Endodermal cell (in vitro differentiated cells): ENCODE results near the gene SHISA9. TPM values are rescaled to one million over a fixed set of nuclear protein-coding genes. Genes with fewer than 3 reads are reported as not detected.
"Not testable (repeated sequence)": the region's sequence is repeated elsewhere in the genome, so short reads cannot be mapped to it uniquely, and the experiment has no call there.

Source experiments
- DNase-seq: peaks from one replicate; pipeline ENCODE4 v3.0.0-alpha.2; 2017
- H3K27ac ChIP-seq: 2 replicates; pipeline ENCODE4 v1.5.1; 2013; ENCODE audit warnings: mild to moderate bottlenecking, low read depth, low read length, moderate library complexity
- H3K27me3 ChIP-seq: 2 replicates; pipeline ENCODE4 v1.6.1; 2013; ENCODE audit warnings: mild to moderate bottlenecking, low read length, moderate library complexity; ENCODE audit not compliant: insufficient read depth, control insufficient read depth, poor library complexity, severe bottlenecking
- H3K36me3 ChIP-seq: 2 replicates; pipeline ENCODE4 v1.7.0; 2013; ENCODE audit warnings: mild to moderate bottlenecking, low read length, moderate library complexity; ENCODE audit not compliant: control insufficient read depth, insufficient read depth
- H3K4me1 ChIP-seq: one replicate; pipeline ENCODE4 v1.7.0; 2013; ENCODE audit warnings: low read length; ENCODE audit not compliant: control insufficient read depth, insufficient read depth
- H3K4me3 ChIP-seq: 2 replicates; pipeline ENCODE4 v1.5.1; 2013; ENCODE audit warnings: mild to moderate bottlenecking, low read length, moderate library complexity
- H3K9ac ChIP-seq: 2 replicates; pipeline ENCODE4 v1.6.1; 2013; ENCODE audit warnings: mild to moderate bottlenecking, low read length, moderate library complexity; ENCODE audit not compliant: poor library complexity, severe bottlenecking; ENCODE audit errors: extremely low read depth
- H3K9me3 ChIP-seq: 2 replicates; pipeline ENCODE4 v1.6.1; 2013; ENCODE audit warnings: mild to moderate bottlenecking, low read length, moderate library complexity; ENCODE audit not compliant: control insufficient read depth
- H3K27ac Mint-ChIP-seq: 2 replicates; pipeline ENCODE4 v1.8.0; 2020; ENCODE audit warnings: mixed read lengths
- H3K27me3 Mint-ChIP-seq: 2 replicates; pipeline ENCODE4 v1.8.0; 2021; ENCODE audit warnings: mild to moderate bottlenecking, mixed read lengths; ENCODE audit not compliant: insufficient read depth
- H3K36me3 Mint-ChIP-seq: 2 replicates; pipeline ENCODE4 v1.8.0; 2020; ENCODE audit warnings: low read depth, mixed read lengths
- H3K4me1 Mint-ChIP-seq: 2 replicates; pipeline ENCODE4 v1.8.0; 2020; ENCODE audit warnings: mixed read lengths
- H3K4me3 Mint-ChIP-seq: 2 replicates; pipeline ENCODE4 v1.8.0; 2020; ENCODE audit warnings: mild to moderate bottlenecking, moderate library complexity, mixed read lengths
- H3K9me3 Mint-ChIP-seq: 2 replicates; pipeline ENCODE4 v1.8.0; 2020; ENCODE audit warnings: mild to moderate bottlenecking, mixed read lengths
- CTCF ChIP-seq: fragments of 200-600 bp; sonication (generic); conservative IDR thresholded peaks from 2 replicates; pipeline ENCODE4 v1.5.0; 2021; ENCODE audit warnings: antibody characterized with exemption, mild to moderate bottlenecking
- WGBS, 2 experiments: methylation state at CpG; one replicate each; pipeline versions ENCODE4 v1.1.5 to v1.1.7; 2013; ENCODE audit warnings: missing lambda C conversion rate in 2 of 2, mixed read lengths in 1 of 2; ENCODE audit not compliant: insufficient coverage in 1 of 2, insufficient read length in 1 of 2; 5-methylcytosine and 5-hydroxymethylcytosine counted together
- total RNA-seq, 2 donors: library from RNA; stranded (reverse); fragmentation: NEBNext Ultra II Directional in 1 of 2; extraction: Animal tissue kit (Norgen Biotek cat#: 25700) in 1 of 2; gene quantifications; 2 replicates in 1 of 2; 3 replicates in 1 of 2; pipeline ENCODE4 v1.2.1, GENCODE V29; 2021

SHISA9 gene
- total RNA-seq, 2 donors from 2014 or later: 5.2 to 27.8 TPM

- Histone ChIP-seq H3K27me3 (no peaks in the 10 kb centered on the region), H3K4me1 (no peaks in the 10 kb centered on the region), H3K4me3 (no peak overlapping the region), H3K9ac (no peak overlapping the region), H3K27ac (no peak overlapping the region), H3K36me3 (peaks cover 18% of the 10 kb centered on the region), H3K9me3 (no peaks in the 10 kb centered on the region)
- Mint-ChIP-seq H3K27ac (no peak overlapping the region), H3K36me3 (peaks cover 12% of the 10 kb centered on the region), H3K9me3 (no peaks in the 10 kb centered on the region), H3K4me1 (peaks cover 2% of the 10 kb centered on the region), H3K4me3 (no peak overlapping the region), H3K27me3 (no peaks in the 10 kb centered on the region)
- 80 to 91% methylated on average over 1 to 2 of the region's 4 CpGs for WGBS, 2 experiments
- TF ChIP-seq CTCF: no peak
- no peak for DNase-seq
These were observed 19.3 kb downstream of the SHISA9 start for GRCh38 chr16:12920739-12921138.

GRCh38 chr16:12923640-12924039 lies 22.2 kb downstream of the SHISA9 start:
- H3K4me3 Mint-ChIP-seq, H3K27me3 ChIP-seq, H3K4me1 ChIP-seq, H3K4me3 ChIP-seq, H3K27me3 Mint-ChIP-seq, H3K9me3 ChIP-seq, H3K36me3 Mint-ChIP-seq, H3K9ac ChIP-seq, H3K27ac ChIP-seq, H3K27ac Mint-ChIP-seq, H3K4me1 Mint-ChIP-seq, DNase-seq, H3K36me3 ChIP-seq, H3K9me3 Mint-ChIP-seq: not testable (repeated sequence)
- 86 to 95% methylated on average over 2 to 6 of the region's 6 CpGs for WGBS, 2 experiments

DNA sequence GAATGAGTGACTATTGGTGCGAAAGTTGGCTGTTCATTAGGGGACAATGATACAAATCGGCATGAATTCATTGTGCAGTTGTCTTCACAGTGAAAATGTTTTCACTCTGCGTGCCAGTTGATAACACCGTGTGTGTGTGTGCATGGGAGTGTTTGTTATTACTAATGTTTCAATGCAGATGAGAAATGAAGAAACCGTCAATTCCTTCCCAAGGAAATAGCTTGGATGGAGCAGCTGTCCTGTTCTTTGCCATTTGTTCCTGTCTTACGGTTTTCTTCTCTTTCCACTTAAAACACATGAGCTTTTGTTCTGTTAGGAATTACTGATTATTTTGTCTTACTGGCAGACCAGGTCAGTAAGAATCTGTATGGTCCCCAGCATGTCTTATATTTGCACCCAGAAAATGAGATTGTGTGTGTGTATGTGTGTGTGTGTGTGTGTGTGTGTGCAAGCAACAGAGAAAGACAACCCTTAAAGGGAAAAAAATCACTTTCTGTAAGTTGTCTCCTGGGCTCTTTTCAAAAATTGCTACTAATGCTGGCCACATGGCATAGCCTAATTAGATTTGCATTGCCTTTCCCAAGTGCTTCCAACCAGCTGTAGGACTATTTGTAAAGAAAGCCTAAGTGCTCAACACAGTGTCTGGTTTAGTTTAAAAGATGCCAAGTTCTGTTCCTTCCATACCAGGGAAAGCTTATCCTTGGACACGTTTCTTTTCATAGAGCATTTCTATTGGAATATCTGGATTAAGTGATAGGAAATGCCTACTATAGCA lies 23.8 kb downstream of the SHISA9 start:
- Histone ChIP-seq H3K4me3 (no peak overlapping the region), H3K27me3 (no peaks in the 10 kb centered on the region), H3K9ac (no peak overlapping the region), H3K9me3 (no peaks in the 10 kb centered on the region), H3K4me1 (no peaks in the 10 kb centered on the region), H3K27ac (no peak overlapping the region), H3K36me3 (no peaks in the 10 kb centered on the region)
- Mint-ChIP-seq H3K27ac (no peak overlapping the region), H3K4me3 (no peak overlapping the region), H3K4me1 (no peaks in the 10 kb centered on the region), H3K9me3 (no peaks in the 10 kb centered on the region), H3K27me3 (no peaks in the 10 kb centered on the region), H3K36me3 (peaks cover 8% of the 10 kb centered on the region)
- WGBS, 2 experiments: 95% methylated on average over 5 to 7 of the region's 7 CpGs
- no peak for TF ChIP-seq CTCF
- DNase-seq: no peak
